Stimulated activated CD8-positive, alpha-beta memory T cell treated with anti-CD3 and anti-CD28 coated beads, Interleukin-4, amount 100 ng/mL, for 24 hours (primary cell): Measurements from ENCODE around the gene SNCAIP.
"Not testable (repeated sequence)": the region's sequence is repeated elsewhere in the genome, so short reads cannot be mapped to it uniquely, and the experiment has no call there.

ENCODE experiments used
- DNase-seq: peaks from one replicate; pipeline ENCODE4 v3.0.0-alpha.2; 2020; ENCODE audit warnings: low read depth

Gene SNCAIP

DNA sequence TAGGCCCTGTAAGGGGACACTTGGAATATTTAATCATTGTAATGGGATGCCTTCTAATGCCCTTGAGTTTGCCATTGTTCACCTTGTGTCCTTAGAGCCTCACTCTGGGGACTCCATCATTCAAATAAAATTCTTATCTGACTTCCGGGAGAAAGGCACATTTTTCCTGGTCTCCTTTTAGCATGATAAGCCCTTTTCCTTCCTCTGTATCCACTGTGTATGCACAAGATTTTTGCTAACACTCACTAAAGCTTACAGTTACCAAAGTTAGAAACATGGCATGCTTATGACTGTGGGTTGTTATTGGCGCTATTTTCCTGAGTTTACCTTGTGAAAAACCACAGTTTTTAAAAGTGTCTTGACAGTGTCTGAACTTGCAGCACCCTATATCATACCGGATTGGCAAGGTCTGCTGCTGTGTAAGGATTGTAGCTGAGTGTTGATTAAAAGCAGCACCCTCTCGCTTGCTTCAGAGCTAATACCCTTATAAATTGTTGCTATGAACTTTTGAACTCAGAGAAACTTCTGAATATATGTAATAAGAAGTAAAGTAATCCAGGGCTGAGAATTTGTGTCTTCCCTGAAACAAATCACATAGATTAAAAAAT is 46.4 kb downstream of the SNCAIP start:
- DNase-seq: no peak

DNA sequence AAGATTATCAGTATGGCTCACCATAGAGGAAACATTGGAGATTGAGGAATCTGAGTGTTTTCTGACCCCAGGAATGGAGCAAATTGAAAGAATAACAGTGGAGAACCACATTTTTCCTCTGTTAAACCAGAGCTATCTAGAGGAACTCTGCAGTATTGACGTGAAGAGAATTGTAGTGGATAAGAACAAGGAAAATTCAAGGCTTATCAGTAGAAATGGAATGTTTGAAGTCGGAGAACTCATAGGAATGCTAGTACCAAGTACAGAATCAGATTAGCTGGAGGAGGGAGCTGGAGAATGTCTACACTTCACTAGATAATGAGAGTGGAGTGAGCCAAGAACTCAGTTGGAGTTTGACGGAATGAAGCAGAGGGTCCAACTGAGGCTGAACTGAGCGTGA is 50.3 kb downstream of the SNCAIP start:
- no peak for DNase-seq

DNA sequence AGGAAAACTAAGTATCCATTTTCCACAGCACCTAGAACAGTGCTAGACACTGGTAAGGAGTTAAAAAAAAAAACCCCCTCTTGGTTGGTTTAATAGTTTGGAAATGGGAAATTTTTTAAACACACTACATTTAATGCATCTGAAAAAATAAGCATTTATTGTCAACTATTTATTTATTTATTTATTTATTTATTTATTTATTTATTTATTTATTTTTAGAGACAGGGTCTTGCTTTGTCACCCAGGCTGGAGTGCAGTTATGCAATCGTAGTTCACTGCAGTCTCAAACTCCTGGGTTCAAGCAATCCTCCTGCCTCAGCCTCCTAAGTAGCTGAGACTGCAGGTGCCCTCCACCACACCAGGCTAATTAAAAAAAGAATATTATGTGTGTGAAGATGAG is 51.6 kb downstream of the SNCAIP start:
- no peak for DNase-seq

DNA sequence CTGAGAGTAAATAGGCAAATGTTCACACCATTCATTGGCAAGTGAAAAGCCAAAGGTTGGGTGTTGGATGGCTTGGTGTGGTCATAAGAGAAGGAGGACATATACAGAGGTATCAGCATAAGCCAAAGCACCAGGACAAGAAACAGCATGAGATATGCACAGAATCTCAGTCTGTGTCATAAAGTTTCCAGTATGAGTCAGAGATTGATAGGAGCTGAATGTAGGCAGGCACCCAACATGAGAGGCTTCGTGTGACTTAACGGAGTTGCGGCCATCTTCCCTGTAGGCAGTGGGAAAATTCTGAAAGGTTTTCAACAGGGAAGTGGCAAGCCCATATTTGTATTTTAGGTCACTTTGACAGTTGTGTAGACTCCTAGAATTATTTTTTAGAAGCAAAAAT is 54.5 kb downstream of the SNCAIP start:
- no peak for DNase-seq

DNA sequence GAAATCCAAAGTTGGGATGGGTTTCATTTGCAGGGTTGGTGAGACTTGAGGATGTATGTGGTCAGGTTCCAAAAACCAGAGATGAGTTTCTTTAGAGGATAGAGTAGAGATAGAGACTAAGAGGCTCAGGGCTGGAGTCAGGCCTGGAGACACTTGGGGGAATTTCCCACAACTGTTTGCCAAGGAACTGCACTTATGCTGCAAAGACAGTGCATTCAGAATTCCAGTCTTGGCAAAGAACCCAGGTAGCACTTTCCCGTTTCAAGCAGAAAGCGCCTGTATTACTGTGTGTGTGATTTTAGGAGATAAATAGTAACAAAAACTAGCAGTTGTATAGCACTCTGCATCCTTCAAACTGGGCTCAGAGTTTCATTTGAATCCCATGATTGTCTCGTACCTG is 55.4 kb downstream of the SNCAIP start:
- DNase-seq: no peak

DNA sequence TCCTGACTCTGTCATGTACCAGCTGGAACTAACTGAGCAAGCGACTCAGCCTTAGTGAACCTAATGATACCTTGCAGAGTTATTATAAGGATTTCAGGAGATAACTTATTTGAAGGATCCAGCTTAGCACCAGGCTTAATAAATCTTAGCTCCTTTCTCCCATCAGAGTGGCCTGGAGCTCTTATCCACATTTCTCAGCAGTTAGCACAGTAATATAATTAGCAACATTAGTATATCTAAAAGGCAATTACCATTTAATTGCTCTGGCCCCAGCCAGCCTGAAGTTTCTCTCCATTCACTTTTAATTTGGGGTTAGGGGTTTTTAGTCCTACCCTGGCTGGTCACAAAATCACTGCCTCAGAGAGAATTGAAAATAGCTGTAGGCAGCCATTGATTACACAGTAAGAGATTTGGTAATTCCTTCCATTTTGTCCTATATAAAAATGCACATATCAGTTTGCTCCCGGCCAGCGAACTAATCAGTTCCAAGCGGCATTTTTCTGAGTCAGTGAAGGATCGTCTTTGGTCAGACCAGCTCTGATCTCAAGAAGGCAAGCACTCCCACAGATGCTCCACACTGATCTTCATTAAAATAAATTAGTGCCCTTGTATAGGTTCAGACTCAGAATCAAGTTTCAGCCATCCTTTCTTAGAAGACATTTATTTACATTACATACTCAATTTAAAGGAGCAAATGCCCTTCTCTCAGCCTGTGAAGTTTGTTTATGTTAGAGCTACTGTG is 56.6 kb downstream of the SNCAIP start:
- DNase-seq: no peak

DNA sequence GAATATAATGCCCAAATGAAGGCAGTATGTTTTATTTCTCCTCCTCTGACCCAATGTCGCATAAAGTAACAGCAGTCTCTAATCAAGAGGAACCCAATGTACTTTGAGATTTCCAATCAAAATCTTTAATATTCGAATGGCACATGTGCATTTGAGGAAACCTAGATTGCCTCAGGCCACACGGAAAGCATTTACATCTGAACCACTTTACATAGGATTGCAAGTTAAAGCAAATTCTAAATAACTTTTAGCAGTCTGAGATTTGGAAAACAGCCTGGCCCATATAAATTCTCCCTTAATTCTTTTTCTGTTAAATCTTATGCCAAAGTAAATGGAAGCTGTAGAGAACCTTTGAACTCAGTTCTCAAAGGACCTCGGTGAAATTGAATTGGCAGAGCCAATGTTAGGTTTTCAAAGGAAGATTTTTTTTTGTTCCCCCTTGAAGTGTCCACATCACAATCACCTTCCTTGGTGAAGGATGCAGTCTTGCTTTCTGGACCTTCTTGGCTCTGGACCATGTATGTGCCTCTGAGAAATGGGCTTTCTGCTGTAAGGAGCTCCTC is 57.3 kb downstream of the SNCAIP start:
- no peak for DNase-seq

DNA sequence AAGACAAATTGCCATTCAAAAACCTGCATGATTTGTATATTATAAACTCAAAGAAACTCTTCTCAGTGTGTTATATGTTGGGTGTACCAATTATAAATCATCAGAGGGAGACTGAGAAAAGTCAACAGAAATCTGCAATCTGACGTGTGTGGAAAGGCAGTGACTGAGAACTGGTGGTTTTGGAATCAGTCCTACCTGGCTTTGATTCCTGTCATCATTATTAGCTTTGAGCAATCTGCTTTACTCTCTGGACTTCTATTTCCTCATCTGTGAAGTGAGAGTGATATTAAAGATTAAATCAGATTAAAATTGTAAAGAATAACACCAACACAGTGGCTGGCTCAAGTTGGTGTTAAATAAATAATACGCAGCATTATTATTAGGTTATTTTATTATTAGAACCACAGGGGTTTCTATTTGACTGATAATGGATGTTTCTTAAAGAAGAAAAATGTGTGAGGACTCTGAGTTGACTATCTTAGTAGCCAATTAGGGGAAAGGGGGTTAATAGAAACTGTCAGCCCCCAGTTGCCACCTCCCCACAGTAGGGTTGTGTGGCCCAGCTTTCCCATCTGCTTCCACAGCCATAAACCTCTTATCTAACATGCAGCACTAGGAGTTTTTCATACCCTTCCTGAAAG is 59.6 kb downstream of the SNCAIP start:
- DNase-seq: no peak

DNA sequence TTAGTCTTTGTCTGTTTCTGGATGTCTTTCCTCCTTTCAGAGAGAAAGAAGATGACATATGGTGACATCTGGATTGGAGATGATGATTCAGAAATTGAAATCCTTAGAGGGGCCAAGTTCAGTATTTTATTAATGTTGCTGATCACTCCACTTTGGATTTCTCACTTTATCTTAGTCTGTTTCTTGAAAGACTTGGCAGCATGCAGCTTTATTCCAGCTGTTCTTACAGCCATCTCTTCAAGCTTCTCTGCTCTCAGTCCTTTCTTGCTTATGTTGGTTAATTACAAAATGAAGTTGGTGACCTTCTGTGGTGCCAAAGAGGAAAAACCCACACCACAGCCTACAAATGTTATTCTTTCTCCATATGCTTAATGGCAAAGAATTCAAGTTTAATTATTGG is 62.1 kb downstream of the SNCAIP start:
- DNase-seq: no peak

DNA sequence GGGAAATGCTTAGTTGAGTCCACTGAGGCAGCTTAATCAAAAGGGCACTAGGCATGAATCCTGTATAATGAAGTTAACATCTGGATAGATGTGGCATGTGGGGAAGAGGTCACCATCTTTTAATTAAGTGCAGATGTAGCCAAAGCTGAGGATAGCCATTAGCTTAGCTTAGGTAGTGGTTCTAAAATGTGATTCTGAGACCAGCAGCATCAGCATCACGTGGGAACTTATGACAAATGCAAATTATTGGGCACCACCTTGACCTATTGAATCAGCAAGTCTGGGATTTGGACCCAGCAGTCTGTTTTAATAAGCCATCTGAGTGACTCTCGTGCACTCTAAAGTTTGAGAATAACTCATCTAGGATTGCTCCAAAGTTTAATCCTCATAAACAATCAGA is 63.8 kb downstream of the SNCAIP start:
- no peak for DNase-seq

DNA sequence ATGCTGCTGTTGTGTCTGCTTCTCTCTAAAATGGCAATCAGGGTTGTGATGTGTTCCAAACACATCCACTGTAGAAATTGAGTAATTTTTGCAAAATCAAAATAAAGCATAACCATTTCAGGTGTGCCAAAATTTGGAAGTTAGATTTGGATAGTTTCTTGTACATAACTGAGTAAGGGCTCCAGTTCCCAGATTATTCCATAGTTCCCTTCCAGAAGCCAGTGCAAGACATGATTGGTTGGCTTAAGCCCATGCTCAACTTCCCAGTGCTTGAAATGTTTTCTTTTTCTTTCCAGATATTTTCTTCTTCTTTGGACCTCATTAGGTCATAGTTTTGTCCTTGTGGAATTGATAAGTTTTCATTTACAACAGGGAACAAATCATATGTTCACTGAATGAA is 64.2 kb downstream of the SNCAIP start:
- no peak for DNase-seq

DNA sequence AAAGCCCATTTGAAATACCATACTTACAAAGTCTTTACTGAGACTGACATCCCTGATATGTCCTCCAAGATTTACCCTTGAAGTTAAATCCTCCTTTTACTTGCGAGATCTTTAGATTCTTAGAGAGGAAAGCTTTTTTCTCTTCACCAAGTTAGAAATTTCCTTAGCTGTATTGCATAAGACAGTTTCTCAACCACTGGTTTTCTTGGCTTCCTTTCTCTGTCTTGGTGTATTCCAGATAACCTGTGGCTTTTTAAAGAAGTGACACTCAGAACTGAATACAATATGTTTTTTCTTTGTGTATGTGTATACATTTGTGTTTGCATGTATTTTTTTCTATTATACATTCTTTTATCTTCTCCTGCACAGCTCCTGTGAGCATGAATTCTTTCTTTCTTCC is 65.0 kb downstream of the SNCAIP start:
- DNase-seq: no peak

DNA sequence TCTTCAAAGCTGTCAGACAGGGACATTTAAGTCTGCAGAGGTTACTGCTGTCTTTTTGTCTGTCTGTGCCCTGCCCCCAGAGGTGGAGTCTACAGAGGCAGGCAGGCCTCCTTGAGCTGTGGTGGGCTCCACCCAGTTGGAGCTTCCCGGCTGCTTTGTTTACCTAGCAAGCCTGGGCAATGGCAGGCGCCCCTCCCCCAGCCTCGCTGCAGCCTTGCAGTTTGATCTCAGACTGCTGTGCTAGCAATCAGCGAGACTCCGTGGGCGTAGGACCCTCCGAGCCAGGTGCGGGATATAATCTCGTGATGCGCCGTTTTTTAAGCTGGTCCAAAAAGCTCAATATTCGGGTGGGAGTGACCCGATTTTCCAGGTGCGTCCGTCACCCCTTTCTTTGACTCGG is 70.9 kb downstream of the SNCAIP start:
- DNase-seq: not testable (repeated sequence)

DNA sequence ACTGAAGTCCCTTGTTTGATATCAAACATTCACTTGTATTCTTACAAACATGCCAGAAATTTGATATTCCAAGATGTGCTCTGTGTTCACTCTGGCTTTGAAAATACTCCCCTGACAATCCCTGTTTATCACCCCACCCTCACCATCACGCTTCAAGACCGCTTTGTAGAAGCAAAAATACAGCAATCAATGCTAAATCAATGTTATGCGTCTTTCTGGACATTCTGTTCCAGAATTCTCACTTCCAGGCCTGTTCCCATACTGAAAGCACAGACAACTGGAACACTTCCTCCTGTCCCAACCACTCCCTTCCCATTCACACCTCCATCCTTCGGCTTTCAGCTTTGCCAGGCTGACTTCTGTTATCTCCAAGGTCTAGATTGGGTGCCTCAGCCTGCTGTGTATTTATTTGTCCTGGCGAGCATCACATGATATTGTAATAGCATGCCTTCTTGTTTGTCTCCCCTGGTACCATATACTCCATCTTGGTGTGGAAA is 72.8 kb downstream of the SNCAIP start:
- no peak for DNase-seq

DNA sequence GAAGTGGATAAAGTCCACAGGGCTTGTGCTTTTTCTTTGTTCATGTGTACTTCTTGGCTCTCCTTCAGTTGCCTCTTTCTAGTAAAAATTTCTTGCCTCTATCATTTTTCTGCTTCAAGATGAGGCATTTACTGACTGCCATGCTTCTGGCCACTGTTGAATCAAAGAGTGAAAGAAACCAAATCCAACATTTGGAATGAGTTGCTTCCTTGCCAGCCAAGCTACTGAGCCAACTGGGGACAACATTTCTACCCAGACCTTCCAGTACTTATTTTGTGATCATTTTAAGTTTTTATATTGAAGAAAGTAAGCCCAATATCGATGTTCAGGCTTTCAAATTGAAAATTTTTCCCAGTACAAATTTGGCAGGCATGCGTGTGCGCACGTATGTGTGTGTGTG is 73.2 kb downstream of the SNCAIP start:
- DNase-seq: no peak

DNA sequence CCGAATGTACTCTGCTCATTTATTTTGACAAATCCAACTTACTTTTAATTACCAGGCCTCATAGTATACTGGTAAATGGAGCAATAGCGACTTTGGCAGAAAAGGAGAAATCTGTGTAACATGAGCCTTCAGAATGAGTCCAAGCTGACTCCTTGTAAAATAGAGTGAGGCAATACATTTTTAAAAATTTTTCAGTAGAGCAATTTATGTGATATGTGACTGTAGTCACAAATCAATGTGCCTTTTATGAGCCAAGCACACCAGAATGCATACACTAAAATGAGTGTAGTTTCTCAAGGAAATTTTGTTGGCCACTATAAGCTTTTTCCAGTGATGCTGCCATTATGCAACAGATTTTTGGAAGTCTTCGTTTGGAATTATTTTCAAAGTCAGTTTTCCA is 73.8 kb downstream of the SNCAIP start:
- DNase-seq: no peak

DNA sequence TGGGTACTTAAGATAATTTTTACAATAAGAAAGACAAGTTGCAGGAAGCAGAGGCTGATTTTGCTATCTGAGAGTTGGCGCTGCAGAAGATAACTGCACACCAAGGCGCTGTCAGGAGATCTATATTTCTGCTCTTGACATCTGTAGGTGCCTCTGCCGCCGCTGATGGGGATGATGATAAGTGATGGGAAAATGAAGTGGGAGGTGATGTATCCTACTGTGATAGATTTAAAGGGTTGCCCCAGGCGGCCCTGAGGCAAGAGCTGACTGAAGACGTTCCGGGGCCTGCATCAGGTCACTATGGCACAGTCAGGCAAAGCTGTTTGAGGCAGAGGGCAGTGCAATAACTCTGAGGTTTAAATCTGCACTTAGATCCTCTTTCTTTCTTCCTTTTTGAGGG is 78.1 kb downstream of the SNCAIP start:
- DNase-seq: no peak

DNA sequence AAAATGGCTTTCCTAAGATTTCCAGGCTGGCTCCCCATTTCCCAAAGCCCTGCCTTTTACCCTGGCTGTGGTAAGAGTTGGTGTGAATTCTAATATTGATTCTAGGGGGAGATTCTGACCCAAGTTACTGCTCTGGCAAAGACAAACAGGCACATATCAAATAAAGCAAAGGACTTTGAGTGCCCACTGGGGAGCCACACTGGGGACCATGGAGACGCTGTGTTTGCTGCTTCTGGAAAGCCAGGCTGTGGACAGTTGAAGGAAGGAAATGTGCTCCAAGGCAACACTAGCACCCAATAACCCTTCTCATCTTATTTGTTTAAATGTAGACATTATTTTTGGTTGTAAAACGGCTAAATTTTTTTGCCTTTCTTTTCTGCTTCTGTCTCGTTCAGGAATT is 78.7 kb downstream of the SNCAIP start:
- no peak for DNase-seq

DNA sequence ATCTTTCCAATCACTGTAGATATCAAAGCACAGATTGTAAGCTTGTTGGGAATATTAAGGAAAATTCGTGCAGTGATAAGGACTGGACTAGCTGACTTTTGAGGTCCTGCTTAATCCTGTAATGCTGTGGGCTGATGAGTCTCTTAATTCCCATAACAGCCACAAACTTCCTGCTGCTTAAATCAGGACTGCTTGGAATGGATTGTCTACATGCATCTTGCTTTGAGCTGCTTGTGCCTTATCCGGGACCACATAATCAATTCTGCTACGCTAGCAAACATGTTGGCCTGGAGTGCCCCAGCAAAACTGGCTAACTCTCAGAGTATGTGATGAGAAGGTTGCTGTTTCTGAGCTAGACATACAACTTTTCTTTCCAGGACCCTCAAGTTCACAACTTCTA is 79.6 kb downstream of the SNCAIP start:
- no peak for DNase-seq

DNA sequence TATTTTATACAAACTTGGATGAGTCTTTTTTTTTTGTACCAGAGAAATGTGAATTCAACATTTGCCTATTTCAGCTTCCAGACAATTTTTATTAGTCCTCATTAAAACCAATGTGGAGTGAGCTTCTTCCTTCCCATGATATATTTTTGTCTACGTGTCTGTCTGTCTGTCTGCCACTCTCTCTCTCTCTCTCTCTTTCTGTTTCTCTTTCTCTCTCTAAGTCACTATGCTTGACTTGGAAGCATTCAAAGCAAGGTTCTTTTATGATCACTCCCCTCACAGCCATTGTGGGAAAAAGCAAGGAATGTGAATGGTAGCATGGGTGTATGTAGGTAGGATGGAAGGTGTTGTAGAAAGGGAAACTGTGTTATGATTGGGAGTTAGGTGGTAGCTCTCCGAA is 80.2 kb downstream of the SNCAIP start:
- no peak for DNase-seq

DNA sequence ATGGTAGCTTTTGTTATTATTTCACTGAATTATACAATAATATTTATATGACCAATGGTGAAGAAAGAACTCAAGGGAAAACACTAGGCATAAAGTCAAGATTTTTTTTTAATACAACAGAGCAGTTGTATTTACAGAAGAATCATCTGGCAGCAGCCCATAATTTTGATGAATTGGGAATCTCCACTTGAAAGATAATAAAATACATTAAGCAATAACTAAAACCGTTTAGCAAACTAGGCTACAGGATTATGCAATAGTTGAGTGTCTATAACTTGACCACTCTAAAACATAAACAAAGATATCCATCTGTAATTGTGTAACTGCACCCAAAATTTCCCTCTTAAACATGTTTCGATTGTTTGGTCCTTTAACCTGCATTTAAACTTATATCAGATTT is 80.8 kb downstream of the SNCAIP start:
- DNase-seq: no peak

DNA sequence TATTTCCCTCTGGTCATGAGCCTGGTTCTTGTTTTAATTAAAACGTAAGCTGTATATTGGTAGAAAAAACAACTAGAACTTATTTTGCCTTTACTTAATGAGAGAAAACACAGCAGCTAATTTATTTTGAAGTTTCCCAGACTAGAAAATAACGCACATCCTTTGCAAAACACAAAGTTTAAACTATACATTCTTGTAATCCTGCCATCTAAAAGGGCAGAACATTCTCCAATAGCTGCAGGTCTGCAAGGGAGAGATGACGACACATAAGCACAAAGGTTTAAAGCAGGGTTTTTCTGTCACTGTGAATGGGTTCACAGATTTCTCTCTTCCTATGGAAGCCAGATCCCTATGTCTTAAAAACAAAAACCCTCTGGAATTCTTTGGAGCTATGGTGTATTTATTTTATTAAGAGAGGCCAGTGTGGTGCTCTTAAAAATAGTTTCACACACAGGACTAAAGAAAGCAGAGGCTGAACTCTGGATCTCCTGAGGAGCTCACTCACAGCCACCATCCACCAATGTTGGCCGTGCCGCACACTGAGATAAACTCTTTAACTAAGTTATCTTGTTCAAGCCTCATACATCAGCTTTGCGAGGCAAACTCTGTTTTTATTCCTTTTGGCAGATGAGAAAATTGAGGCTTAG is 82.4 kb downstream of the SNCAIP start:
- DNase-seq: no peak

DNA sequence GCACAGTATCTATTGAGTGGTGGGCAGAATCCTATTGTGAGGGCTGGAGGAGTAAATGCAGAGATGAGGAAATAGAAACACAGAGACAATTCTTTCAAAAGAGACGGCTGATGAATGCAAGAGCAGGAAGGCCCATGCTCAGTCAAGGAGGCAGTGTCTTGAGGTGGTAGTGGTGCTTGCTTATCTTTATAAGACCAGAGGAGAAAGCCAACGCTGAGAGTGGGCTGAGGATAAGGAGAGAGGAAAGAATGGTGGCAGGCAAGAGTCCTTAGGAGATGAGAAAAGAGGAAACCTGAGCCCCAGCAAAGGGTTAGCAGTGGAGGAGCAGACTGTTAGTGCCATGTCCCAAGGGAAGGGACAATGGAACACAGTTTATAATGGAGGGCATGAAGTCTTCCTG is 86.0 kb downstream of the SNCAIP start:
- DNase-seq: no peak
